Subcutaneous abdominal adipose tissue (tissue), 5 donors: ENCODE data around the gene ORC1.

ENCODE experiments used
- H3K27ac ChIP-seq: one replicate; pipeline ENCODE4 v1.7.0; 2013; ENCODE audit warnings: low read depth, mild to moderate bottlenecking, inconsistent platforms, low read length, moderate library complexity
- H3K27me3 ChIP-seq, 5 donors: one replicate each; pipeline ENCODE4 v1.7.0; 2013; ENCODE audit warnings: low read length in 5 of 5, inconsistent platforms in 1 of 5; ENCODE audit not compliant: control insufficient read depth in 5 of 5, insufficient read depth in 4 of 5
- H3K36me3 ChIP-seq, 5 donors: one replicate each; pipeline ENCODE4 v1.7.0; 2013; ENCODE audit warnings: low read length in 5 of 5; ENCODE audit not compliant: control insufficient read depth in 5 of 5, insufficient read depth in 5 of 5
- H3K4me1 ChIP-seq, 5 donors: one replicate each; pipeline ENCODE4 v1.7.0; 2013; ENCODE audit warnings: low read length in 5 of 5, mild to moderate bottlenecking in 3 of 5, moderate library complexity in 1 of 5; ENCODE audit not compliant: control insufficient read depth in 5 of 5, insufficient read depth in 5 of 5
- H3K4me3 ChIP-seq, 5 donors: one replicate each; pipeline ENCODE4 v1.7.0; 2013; ENCODE audit warnings: low read length in 5 of 5, low read depth in 1 of 5
- H3K9ac ChIP-seq, 5 donors: one replicate each; pipeline ENCODE4 v1.7.0; 2013; ENCODE audit warnings: low read length in 5 of 5, mild to moderate bottlenecking in 4 of 5, moderate library complexity in 3 of 5
- H3K9me3 ChIP-seq, 5 donors: one replicate each; pipeline ENCODE4 v1.7.0; 2013; ENCODE audit warnings: low read length in 5 of 5; ENCODE audit not compliant: control insufficient read depth in 5 of 5
- donor health status: healthy.
- donor health status: healthy.
- donor health status: healthy.
- donor health status: healthy.
- donor health status: healthy.

The ORC1 gene

DNA sequence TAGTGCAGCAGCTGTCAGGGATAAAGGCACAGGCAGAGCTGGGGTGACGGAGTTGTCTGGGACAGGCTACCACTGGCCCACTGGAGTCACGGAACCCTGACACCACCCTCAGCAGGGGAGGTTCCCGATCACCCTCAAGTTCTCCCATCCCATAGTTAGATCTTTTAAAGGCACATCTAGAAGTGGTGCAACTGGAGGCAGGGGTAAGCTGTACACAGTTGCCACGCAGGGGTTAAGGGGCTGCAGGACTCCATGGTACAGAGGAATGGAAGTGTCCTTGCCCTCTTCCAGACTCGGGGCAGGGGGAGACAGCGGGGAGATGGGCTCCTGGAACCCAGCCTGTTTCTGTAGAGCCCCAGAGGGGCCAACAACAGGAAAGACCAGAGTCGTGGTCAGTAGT lies 51.5 kb downstream of the ORC1 start:
- no peak overlapping the region for H3K4me3 ChIP-seq
- peak overlapping the region; percentile 5 for H3K27ac ChIP-seq
- peaks cover 2 to 67% (median 56%) of the 10 kb centered on the region in 5 donors for H3K36me3 ChIP-seq

DNA sequence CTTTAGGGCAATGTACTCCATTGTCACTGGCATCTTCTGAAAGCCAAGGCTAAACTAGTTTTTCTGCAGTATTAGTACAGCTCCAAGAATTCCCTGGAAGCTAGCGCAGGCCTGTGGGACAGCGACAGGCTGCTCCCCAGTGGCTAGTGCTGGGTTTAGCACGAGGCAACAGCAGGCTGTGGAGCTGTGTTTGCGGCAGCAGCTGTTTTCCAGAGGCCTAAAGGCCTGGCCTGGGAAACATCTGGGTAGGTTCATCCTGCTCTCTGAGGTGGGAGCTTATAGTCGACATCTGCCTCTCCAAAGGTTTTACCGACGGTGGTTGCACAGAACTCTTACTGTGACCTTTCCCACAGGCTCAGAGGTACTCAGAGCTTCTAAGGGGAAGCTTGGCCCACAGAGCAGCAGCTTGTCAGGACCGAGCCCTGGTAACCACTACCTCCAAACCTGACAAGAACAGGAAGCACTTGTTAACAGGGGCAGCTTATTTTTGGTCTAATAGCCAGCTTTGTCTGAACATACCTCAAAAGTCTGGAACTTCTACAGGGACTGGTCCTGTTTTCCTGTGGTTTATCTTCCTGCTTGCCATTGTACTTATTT lies 55.4 kb downstream of the ORC1 start:
- Histone ChIP-seq H3K36me3 (peaks cover 0 to 41% (median 25%) of the 10 kb centered on the region in 5 donors), H3K4me3 (no peak overlapping the region), H3K4me1 (peaks cover 0 to 28% (median 14%) of the 10 kb centered on the region in 5 donors), H3K27me3 (no peaks in the 10 kb centered on the region), H3K9me3 (no peaks in the 10 kb centered on the region), H3K27ac (peak overlapping the region; percentile 5), H3K9ac (peak overlapping the region in 2 of 5 donors; percentile 10 to 44)

More for the DNA sequence above, 51.5 kb downstream of the ORC1 start:
- H3K9me3 ChIP-seq = no peaks in the 10 kb centered on the region
- H3K4me1 ChIP-seq = peaks cover 3 to 31% (median 20%) of the 10 kb centered on the region in 5 donors
- H3K27me3 ChIP-seq = no peaks in the 10 kb centered on the region
- no peak overlapping the region for H3K9ac ChIP-seq

DNA sequence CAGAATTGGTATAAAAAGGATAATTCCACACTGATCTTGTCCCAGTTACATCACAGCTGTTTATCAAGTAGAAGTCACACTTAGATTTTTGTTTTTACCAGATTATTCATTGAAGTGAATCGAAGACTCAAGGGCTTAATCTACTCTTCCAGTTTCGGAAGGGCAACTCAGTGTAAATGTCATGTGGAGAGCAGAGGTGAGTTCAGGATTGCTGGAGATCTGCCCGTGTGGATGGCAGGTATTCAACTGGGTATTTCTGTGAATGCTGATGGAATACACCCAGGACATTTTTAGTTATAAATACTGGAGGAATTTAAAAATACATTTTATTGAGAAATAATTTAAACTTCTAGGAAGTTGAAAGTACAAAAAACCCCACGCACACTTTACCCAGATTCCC lies 57.6 kb downstream of the ORC1 start:
- Histone ChIP-seq H3K4me1 (peaks cover 0 to 19% (median 14%) of the 10 kb centered on the region in 5 donors), H3K9me3 (no peaks in the 10 kb centered on the region), H3K27ac (no peak overlapping the region), H3K9ac (no peak overlapping the region), H3K27me3 (no peaks in the 10 kb centered on the region), H3K36me3 (peaks cover 0 to 27% (median 15%) of the 10 kb centered on the region in 5 donors), H3K4me3 (no peak overlapping the region)

DNA sequence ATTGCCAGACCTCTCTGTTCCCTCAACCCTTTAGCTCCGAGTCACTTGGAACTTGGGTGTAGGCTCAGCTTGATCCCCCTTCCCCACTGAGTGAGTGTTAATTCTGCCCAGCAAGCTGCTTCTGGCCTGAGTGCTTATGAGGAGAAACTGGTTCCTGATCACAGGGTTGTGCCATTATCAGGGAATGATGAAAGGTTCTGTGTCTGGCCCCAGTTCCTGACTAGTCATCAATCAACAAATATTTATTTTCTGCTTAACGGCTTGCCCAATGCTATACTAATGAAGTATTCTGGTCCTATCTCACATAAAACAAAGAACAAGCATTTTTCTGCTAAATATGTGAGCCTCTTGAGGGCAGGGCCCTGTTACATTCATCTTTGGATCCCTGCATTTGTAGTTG lies 59.0 kb downstream of the ORC1 start:
- Histone ChIP-seq H3K4me1 (peaks cover 0 to 17% (median 12%) of the 10 kb centered on the region in 5 donors), H3K9ac (no peak overlapping the region)

DNA sequence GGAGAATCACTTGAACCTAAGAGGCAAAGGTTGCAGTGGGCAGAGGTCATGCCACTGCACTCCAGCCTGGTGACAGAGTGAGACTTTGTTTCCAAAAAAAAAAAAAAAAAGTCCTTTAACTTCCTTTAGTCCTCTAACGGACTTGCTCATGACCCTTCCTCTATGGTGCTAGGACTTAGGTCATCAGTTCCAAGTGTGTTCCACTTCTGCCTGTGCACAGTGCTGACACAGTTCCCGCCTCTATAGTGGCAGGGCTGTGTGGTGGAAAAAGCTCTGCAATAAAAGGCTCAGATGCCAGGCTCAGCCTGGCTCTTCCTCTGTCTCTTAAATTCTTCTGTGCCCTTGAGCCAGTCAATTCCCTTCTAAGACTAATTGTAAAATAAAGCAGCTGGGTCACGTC lies 60.2 kb downstream of the ORC1 start:
- no peak overlapping the region for H3K4me3 ChIP-seq
- H3K4me1 ChIP-seq = peaks cover 0 to 16% (median 11%) of the 10 kb centered on the region in 5 donors
- H3K9me3 ChIP-seq = no peaks in the 10 kb centered on the region
- H3K27ac ChIP-seq = no peak overlapping the region
- H3K36me3 ChIP-seq = peaks cover 0 to 36% (median 13%) of the 10 kb centered on the region in 5 donors
- H3K9ac ChIP-seq = no peak overlapping the region
- no peaks in the 10 kb centered on the region for H3K27me3 ChIP-seq

More for the DNA sequence above, 59.0 kb downstream of the ORC1 start:
- no peaks in the 10 kb centered on the region for H3K27me3 ChIP-seq
- no peak overlapping the region for H3K4me3 ChIP-seq
- H3K9me3 ChIP-seq = no peaks in the 10 kb centered on the region
- peaks cover 0 to 29% (median 14%) of the 10 kb centered on the region in 5 donors for H3K36me3 ChIP-seq
- H3K27ac ChIP-seq = no peak overlapping the region

DNA sequence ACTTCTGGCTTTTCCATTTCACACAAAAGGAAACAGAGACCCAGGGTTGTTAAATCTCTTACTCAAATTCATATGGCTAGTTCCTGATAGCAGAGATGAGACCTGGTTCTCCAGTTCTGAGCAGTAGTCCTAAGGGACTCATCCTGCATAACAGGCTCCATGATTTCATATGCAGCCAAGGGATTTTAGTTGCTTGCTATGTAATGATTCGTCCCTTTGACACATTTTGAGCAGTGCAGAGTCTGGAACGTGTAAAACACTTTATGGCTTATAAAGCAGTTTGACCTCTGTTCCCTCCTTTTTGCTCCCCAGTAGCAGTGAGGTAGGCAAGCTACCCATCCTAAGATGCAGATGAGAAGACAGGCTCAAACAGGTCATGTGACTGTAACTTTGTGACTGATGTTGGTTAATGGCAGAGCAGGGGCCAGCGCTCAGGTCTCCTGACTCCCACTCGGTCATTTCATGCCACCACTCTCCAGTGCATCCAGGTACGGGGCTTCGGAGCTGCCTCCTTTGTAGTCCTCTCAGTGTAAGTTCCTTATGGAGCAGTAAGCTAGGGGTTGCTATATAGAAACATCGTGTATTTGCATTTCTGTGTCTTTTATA lies 62.5 kb downstream of the ORC1 start:
- no peak overlapping the region for H3K27ac ChIP-seq
- no peak overlapping the region for H3K9ac ChIP-seq
- no peaks in the 10 kb centered on the region for H3K9me3 ChIP-seq
- H3K4me3 ChIP-seq = no peak overlapping the region
- H3K27me3 ChIP-seq = no peaks in the 10 kb centered on the region
- H3K36me3 ChIP-seq = peaks cover 6 to 52% (median 15%) of the 10 kb centered on the region in 5 donors
- peaks cover 0 to 7% (median 5%) of the 10 kb centered on the region in 5 donors for H3K4me1 ChIP-seq

DNA sequence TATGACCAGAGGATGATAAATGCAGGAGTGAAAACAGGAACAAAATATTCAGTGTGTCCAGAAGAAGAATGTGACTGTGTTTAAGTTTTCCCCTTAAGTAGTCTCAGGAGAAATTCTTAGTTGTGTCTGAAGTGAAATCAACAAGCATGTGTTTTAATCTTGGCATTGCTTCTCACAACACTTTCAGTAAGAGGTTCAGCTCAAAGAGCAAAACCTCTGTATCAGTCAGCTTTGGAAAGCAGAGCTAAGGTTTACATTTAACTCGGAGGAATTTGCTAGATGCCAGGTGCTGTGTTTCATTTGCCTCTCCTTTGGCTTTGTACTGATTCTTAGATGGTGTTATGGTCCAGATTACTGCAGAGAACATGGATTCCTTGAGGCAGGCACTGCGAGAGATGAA lies 66.8 kb downstream of the ORC1 start:
- Histone ChIP-seq H3K9me3 (no peaks in the 10 kb centered on the region), H3K4me3 (no peak overlapping the region), H3K36me3 (peaks cover 9 to 46% (median 19%) of the 10 kb centered on the region in 5 donors), H3K27me3 (no peaks in the 10 kb centered on the region), H3K27ac (no peak overlapping the region), H3K4me1 (peaks cover 0 to 7% (median 5%) of the 10 kb centered on the region in 5 donors), H3K9ac (no peak overlapping the region)

DNA sequence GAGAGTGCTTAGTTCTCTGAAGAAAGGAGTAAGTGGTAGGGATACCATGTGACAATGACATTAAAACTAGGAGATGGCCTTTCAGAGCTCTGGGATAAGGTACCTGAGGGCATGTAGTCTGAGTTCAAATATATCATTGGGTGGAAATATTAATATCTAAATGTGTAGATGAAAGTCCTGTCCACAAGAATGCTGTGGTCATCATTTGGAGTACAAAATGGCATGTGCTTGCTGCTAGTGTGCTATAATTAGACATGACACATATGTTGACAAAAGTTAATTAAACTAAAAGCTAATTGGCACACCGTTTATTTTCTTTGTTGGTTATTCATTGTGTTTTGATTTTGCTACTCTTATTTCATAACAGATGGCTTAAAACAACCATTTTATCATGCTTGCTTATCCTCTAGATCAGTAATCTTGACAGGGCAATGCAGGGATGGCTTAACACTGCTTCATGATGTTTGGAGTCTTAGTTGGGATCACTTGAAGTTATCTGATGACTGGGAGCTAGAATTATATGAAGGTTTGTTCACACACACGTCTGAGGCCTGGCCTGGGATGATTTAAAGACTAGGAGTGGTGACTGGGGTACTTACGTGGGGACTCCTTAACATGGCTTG lies 69.2 kb downstream of the ORC1 start:
- H3K4me3 ChIP-seq = no peak overlapping the region
- no peaks in the 10 kb centered on the region for H3K4me1 ChIP-seq
- no peaks in the 10 kb centered on the region for H3K9me3 ChIP-seq
- no peak overlapping the region for H3K9ac ChIP-seq
- peaks cover 6 to 39% (median 19%) of the 10 kb centered on the region in 5 donors for H3K36me3 ChIP-seq
- no peaks in the 10 kb centered on the region for H3K27me3 ChIP-seq
- H3K27ac ChIP-seq = no peak overlapping the region

DNA sequence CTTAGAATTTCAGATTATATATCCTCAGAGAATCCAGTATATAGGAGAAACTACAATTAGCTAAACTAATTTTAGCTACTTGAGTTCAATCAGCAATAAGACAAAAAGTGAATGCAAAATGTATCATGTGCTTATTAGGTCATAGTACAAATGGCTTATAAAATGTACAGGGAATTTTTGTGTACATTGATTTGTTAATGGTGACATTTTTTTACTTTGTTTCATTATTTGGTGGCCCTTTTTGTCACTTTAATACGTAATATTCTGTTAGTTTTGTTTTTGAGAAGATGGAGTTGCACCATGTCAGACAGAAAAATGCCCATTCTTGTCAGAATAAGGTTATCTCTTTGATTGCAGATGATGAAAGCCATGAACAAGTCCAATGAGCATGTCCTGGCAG lies 71.8 kb downstream of the ORC1 start:
- Histone ChIP-seq H3K27ac (no peak overlapping the region), H3K4me3 (no peak overlapping the region), H3K27me3 (no peaks in the 10 kb centered on the region), H3K4me1 (no peaks in the 10 kb centered on the region), H3K9ac (no peak overlapping the region), H3K9me3 (no peaks in the 10 kb centered on the region), H3K36me3 (peaks cover 3 to 20% (median 13%) of the 10 kb centered on the region in 5 donors)

DNA sequence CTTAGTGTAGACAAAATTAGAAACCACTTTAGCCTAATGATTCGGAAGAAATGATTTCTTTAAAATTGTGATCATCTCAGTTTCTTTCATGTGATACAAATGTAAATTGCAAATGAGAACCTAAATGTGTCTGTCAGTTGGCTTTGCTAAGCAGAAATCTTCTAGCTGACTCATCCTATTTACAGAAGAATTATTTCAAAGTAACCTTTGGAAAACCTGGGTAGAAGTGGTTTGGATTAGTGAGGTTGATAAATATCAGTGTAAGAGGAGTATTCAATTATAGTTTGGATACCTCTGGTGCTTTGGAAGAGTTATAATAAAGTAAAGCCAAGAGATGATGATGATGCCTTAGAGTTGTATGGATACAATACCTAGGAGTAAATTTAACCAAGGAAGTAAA lies 75.6 kb downstream of the ORC1 start:
- no peak overlapping the region for H3K4me3 ChIP-seq
- H3K36me3 ChIP-seq = peaks cover 0 to 6% (median 4%) of the 10 kb centered on the region in 5 donors
- no peaks in the 10 kb centered on the region for H3K27me3 ChIP-seq
- H3K9ac ChIP-seq = no peak overlapping the region
- H3K4me1 ChIP-seq = no peaks in the 10 kb centered on the region
- H3K27ac ChIP-seq = no peak overlapping the region
- no peaks in the 10 kb centered on the region for H3K9me3 ChIP-seq
